ENCODE results near the gene DESI1. TPM values are rescaled to one million over a fixed set of nuclear protein-coding genes. Genes with fewer than 3 reads are reported as not detected.

The DESI1 gene
- total RNA-seq, 1 experiment from 2014 or later = 30.2 TPM

DNA sequence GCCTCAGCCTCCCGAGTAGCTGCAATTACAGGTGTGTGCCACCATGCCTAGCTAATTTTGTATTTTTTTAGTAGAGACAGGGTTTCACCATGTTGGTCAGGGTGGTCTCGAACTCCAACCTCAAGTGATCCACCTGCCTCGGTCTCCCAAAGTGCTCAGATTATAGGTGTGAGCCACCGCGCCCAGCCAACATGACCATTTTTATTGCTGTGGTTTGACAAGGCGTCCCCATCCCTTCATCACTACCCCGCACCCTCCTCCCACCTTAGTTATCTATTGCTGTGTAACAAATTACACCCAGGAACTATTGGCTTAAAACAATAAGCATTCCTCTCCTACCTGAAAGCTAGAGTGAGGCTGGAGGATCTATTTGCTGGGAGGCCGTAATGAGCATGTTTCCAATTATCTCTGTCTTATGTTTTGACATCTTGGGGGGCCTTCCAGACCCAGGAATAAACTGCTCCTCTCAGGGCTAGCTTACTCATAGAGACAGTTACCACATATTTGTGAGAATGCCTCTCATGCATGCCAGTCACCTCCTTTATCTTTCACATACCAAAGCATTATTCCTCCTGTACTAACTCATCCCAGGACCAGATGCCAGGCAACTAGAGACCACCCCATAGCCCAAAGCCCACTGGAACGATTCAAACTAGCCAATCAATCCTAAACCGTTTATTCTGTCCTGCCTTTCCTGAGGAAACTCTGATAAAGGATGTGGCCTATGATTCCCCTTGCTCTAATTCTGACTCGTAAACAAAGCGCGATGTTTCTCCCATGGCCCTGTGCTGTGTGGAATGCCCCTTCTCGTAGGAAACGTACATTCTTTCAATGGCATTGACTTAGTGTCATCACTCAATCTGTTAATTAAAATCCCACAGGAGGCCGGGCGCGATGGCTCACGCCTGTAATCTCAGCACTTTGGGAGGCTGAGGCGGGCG, 48.4 kb upstream of the DESI1 start:
- no peak overlapping the region for H3K4me3 Mint-ChIP-seq
- H2AK5ac ChIP-seq (ENCODE audit: insufficient read length, low read length) = no peak overlapping the region
- peak overlapping the region in 2 of 3 experiments; percentile 39 to 87; a peak in 5 of 7 replicates for H3K27ac Mint-ChIP-seq

More for the DNA sequence above, 48.4 kb upstream of the DESI1 start:
- no peak overlapping the region for H3K9ac ChIP-seq (ENCODE audit: extremely low read depth, insufficient read length, low read length)
- DNase-seq = no peak
- Mint-ChIP-seq H3K4me1 (peaks cover 10 to 11% of the 10 kb centered on the region in 2 experiments), H3K36me3 (ENCODE audit: insufficient read depth in 1 of 3, low read depth in 3 of 3) (peaks cover 6 to 23% (median 6%) of the 10 kb centered on the region in 3 experiments; a peak in 6 of 7 replicates), H3K27me3 (ENCODE audit: low read depth) (no peaks in the 10 kb centered on the region), H3K9me3 (no peaks in the 10 kb centered on the region)
- H2BK15ac ChIP-seq (ENCODE audit: low read depth, low read length) = no peak overlapping the region; the same call in 1 of the 2 replicates
- H3K27ac ChIP-seq (ENCODE audit: insufficient read length, low read depth, low read length) = no peak overlapping the region
- H4K8ac ChIP-seq (replicated peaks; ENCODE audit: insufficient read length, low read depth, low read length) = no peak overlapping the region
- H3K79me2 ChIP-seq (ENCODE audit: insufficient read depth, low read length) = no peaks in the 10 kb centered on the region
- H2BK20ac ChIP-seq (ENCODE audit: low read depth, low read length, poor library complexity, severe bottlenecking) = no peak overlapping the region
- H3K9me3 ChIP-seq (ENCODE audit: control insufficient read depth, low read depth, low read length) = no peaks in the 10 kb centered on the region
- H3K4me1 ChIP-seq (ENCODE audit: insufficient read depth, low read length) = no peaks in the 10 kb centered on the region
- no peak for TF ChIP-seq CTCF (conservative IDR thresholded peaks at IDR 0.05)
- H3K4me2 ChIP-seq (ENCODE audit: insufficient read depth, insufficient read length, low read length) = no peak overlapping the region
- no peak overlapping the region for H3K14ac ChIP-seq (ENCODE audit: insufficient read depth, low read length)
- no peaks in the 10 kb centered on the region for H4K20me1 ChIP-seq (ENCODE audit: control insufficient read depth, insufficient read depth, insufficient read length)
- no peak overlapping the region for H3K23ac ChIP-seq (ENCODE audit: insufficient read length, low read depth, low read length)
- H3K27me3 ChIP-seq (ENCODE audit: insufficient read depth, low read length) = no peaks in the 10 kb centered on the region
- H3K23me2 ChIP-seq (ENCODE audit: insufficient read length, low read depth, low read length, poor library complexity, severe bottlenecking) = no peaks in the 10 kb centered on the region
- no peaks in the 10 kb centered on the region for H3K79me1 ChIP-seq (ENCODE audit: insufficient read depth, low read depth, low read length, poor library complexity, severe bottlenecking)
- no peak overlapping the region for H4K5ac ChIP-seq (ENCODE audit: insufficient read length, low read depth, low read length)
- H3K18ac ChIP-seq (ENCODE audit: insufficient read length, low read depth, low read length) = no peak overlapping the region
- no peak overlapping the region for H3T11ph ChIP-seq (ENCODE audit: low read length)
- no peak overlapping the region for H2BK12ac ChIP-seq (ENCODE audit: insufficient read length, low read depth, low read length)
- H3K56ac ChIP-seq (ENCODE audit: insufficient read length, low read depth, low read length) = no peak overlapping the region
- H3K4ac ChIP-seq (ENCODE audit: low read depth, low read length) = no peak overlapping the region
- H2BK120ac ChIP-seq (ENCODE audit: low read depth, low read length, poor library complexity, severe bottlenecking) = no peak overlapping the region
- no peak overlapping the region for H2AFZ ChIP-seq (ENCODE audit: low read length)
- no peak overlapping the region for H4K91ac ChIP-seq (ENCODE audit: insufficient read length, low read depth, low read length)
- WGBS (ENCODE audit: extremely low coverage, insufficient read length, low lambda C conversion rate) = no CpG with 5 or more reads among the region's 21 CpGs
- no peak overlapping the region for H2BK5ac ChIP-seq (ENCODE audit: insufficient read length, low read length)

All from H9 (cell line).